Neural cell (in vitro differentiated cells): ENCODE data around the gene CD68. TPM values are rescaled to one million over a fixed set of nuclear protein-coding genes. Genes with fewer than 3 reads are reported as not detected.

Experiments used
- H2AFZ ChIP-seq: fragments of 200-600, 300-800 bp; sonication (generic), shearing (Covaris generic); 2 replicates; pipeline ENCODE4 v1.6.0; 2014; ENCODE audit warnings: low read depth, mild to moderate bottlenecking, antibody characterized with exemption, low read length, moderate library complexity
- H3F3A ChIP-seq: fragments of 200-600 bp; shearing (Covaris generic); 2 replicates; pipeline ENCODE4 v1.6.1; 2016; ENCODE audit warnings: mild to moderate bottlenecking, moderate library complexity, mixed read lengths, antibody characterized with exemption, low read length; ENCODE audit not compliant: insufficient read depth, poor library complexity, severe bottlenecking
- H3K27ac ChIP-seq: fragments of 200-600, 300-800 bp; sonication (generic), shearing (Covaris generic); 2 replicates; pipeline ENCODE4 v1.5.1; 2014; ENCODE audit warnings: mild to moderate bottlenecking, low read length, moderate library complexity
- H3K27me3 ChIP-seq: fragments of 300-800, 200-600 bp; sonication (generic), shearing (Covaris generic); 2 replicates; pipeline ENCODE4 v1.6.0; 2014; ENCODE audit warnings: mild to moderate bottlenecking, low read depth, low read length, moderate library complexity; ENCODE audit not compliant: insufficient read depth
- H3K36me3 ChIP-seq: fragments of 300-800, 200-600 bp; sonication (generic), shearing (Covaris generic); 2 replicates; pipeline ENCODE4 v1.5.1; 2014; ENCODE audit warnings: mild to moderate bottlenecking, antibody characterized with exemption, low read length, moderate library complexity; ENCODE audit not compliant: insufficient read depth
- H3K4me2 ChIP-seq: fragments of 300-800, 200-600 bp; sonication (generic), shearing (Covaris generic); 2 replicates; pipeline ENCODE4 v1.6.0; 2014; ENCODE audit warnings: mild to moderate bottlenecking, low read length
- H3K4me3 ChIP-seq: fragments of 300-800, 200-600 bp; sonication (generic), shearing (Covaris generic); 2 replicates; pipeline ENCODE4 v1.5.1; 2014; ENCODE audit warnings: mild to moderate bottlenecking, low read length, moderate library complexity
- H3K79me2 ChIP-seq: fragments of 200-600 bp; shearing (Covaris generic); replicated peaks from 2 replicates; pipeline ENCODE4 v1.6.0; 2014; ENCODE audit warnings: mild to moderate bottlenecking, low read length, moderate library complexity; ENCODE audit not compliant: insufficient read depth
- H3K9ac ChIP-seq: fragments of 300-800, 200-600 bp; sonication (generic), shearing (Covaris generic); 2 replicates; pipeline ENCODE4 v1.6.1; 2016; ENCODE audit warnings: mild to moderate bottlenecking, low read length, mixed read lengths
- H3K9me2 ChIP-seq: fragments of 200-600 bp; shearing (Covaris generic); 2 replicates; pipeline ENCODE4 v1.6.1; 2016; ENCODE audit warnings: mild to moderate bottlenecking, low read length, mixed read lengths; ENCODE audit not compliant: insufficient read depth
- H3K9me3 ChIP-seq: fragments of 200-600, 300-800 bp; sonication (generic), shearing (Covaris generic); 2 replicates; pipeline ENCODE4 v1.6.1; 2016; ENCODE audit warnings: mild to moderate bottlenecking, mixed run types, low read length, moderate library complexity, mixed read lengths
- H4K20me1 ChIP-seq: fragments of 200-600 bp; shearing (Covaris generic); 2 replicates; pipeline ENCODE4 v1.6.1; 2016; ENCODE audit warnings: mild to moderate bottlenecking, mixed run types; ENCODE audit not compliant: insufficient read depth
- EP300 ChIP-seq: fragments of 450-650 bp; conservative IDR thresholded peaks from 2 replicates; pipeline ENCODE4 v1.6.1; 2014; ENCODE audit warnings: antibody characterized with exemption, mild to moderate bottlenecking, moderate library complexity; ENCODE audit not compliant: poor library complexity, severe bottlenecking
- EZH2 ChIP-seq: fragments of 200-600, 300-800 bp; shearing (Covaris generic), sonication (generic); IDR thresholded peaks from 2 replicates; pipeline ENCODE4 v1.6.1; 2014; ENCODE audit warnings: antibody characterized with exemption, low read length, borderline replicate concordance, mild to moderate bottlenecking; ENCODE audit not compliant: insufficient read depth, poor library complexity, severe bottlenecking
- MXI1 ChIP-seq: fragments of 450-650 bp; conservative IDR thresholded peaks from 2 replicates; pipeline ENCODE4 v1.6.1; 2014; ENCODE audit warnings: antibody characterized with exemption, mild to moderate bottlenecking; ENCODE audit not compliant: poor library complexity, severe bottlenecking
- POLR2AphosphoS5 ChIP-seq: IDR thresholded peaks from 2 replicates; pipeline ENCODE4 v1.6.1; 2012
- RAD21 ChIP-seq: fragments of 450-650 bp; conservative IDR thresholded peaks from 2 replicates; pipeline ENCODE4 v1.6.1; 2014; ENCODE audit warnings: antibody characterized with exemption, mild to moderate bottlenecking, moderate library complexity
- SMC3 ChIP-seq: fragments of 450-650 bp; conservative IDR thresholded peaks from 2 replicates; pipeline ENCODE4 v1.6.1; 2014; ENCODE audit warnings: antibody characterized with exemption, mild to moderate bottlenecking, moderate library complexity; ENCODE audit not compliant: poor library complexity
- TAF1 ChIP-seq: IDR thresholded peaks from 2 replicates; pipeline ENCODE4 v1.6.1; 2012; ENCODE audit warnings: low read depth
- polyA plus RNA-seq: library from polyadenylated mRNA; depleted of rRNA; stranded (reverse); fragments of >200 nt; gene quantifications from 2 replicates; pipeline ENCODE4 v1.2.3, GENCODE V29; 2014
- TF ChIP-seq, protein P1 (sequence below): IDR thresholded peaks from 2 replicates; pipeline ENCODE4 v1.6.1; 2012; ENCODE audit warnings: borderline replicate concordance
- TF ChIP-seq, protein P2 (sequence below): fragments of 450-650 bp; IDR thresholded peaks from 2 replicates; pipeline ENCODE4 v1.5.1; 2014; ENCODE audit warnings: antibody characterized with exemption, mild to moderate bottlenecking, moderate library complexity; ENCODE audit not compliant: poor library complexity, severe bottlenecking

The CD68 gene
- polyA plus RNA-seq, 1 donor from 2014 or later = not detected

DNA sequence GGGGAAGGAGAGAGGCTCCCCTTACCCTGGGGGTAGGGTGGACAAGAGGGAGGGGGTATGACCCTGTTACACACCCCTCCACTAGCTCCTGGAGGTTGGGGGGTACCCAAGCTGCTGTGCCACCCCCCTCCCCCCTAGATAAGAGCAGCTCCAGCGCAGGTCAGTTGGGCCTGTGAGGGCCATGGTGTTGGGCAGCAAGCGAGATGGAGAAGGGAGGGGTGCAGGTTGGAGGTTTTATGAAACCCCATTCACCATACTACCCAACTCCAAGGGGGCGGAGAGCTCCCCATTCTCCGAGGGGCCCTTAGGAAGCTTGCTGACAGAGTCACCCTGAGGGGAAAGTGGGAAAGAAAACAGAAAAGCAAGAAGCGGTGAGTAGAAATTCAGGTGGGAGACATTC, 12.2 kb downstream of the CD68 start:
- H3K4me2 ChIP-seq = no peak overlapping the region
- H3K9me2 ChIP-seq = no peaks in the 10 kb centered on the region
- TF ChIP-seq, protein P1, sequence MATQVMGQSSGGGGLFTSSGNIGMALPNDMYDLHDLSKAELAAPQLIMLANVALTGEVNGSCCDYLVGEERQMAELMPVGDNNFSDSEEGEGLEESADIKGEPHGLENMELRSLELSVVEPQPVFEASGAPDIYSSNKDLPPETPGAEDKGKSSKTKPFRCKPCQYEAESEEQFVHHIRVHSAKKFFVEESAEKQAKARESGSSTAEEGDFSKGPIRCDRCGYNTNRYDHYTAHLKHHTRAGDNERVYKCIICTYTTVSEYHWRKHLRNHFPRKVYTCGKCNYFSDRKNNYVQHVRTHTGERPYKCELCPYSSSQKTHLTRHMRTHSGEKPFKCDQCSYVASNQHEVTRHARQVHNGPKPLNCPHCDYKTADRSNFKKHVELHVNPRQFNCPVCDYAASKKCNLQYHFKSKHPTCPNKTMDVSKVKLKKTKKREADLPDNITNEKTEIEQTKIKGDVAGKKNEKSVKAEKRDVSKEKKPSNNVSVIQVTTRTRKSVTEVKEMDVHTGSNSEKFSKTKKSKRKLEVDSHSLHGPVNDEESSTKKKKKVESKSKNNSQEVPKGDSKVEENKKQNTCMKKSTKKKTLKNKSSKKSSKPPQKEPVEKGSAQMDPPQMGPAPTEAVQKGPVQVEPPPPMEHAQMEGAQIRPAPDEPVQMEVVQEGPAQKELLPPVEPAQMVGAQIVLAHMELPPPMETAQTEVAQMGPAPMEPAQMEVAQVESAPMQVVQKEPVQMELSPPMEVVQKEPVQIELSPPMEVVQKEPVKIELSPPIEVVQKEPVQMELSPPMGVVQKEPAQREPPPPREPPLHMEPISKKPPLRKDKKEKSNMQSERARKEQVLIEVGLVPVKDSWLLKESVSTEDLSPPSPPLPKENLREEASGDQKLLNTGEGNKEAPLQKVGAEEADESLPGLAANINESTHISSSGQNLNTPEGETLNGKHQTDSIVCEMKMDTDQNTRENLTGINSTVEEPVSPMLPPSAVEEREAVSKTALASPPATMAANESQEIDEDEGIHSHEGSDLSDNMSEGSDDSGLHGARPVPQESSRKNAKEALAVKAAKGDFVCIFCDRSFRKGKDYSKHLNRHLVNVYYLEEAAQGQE = no peak
- TF ChIP-seq POLR2AphosphoS5 = no peak
- TF ChIP-seq SMC3 = no peak
- no peak for TF ChIP-seq RAD21
- TF ChIP-seq, protein P2, sequence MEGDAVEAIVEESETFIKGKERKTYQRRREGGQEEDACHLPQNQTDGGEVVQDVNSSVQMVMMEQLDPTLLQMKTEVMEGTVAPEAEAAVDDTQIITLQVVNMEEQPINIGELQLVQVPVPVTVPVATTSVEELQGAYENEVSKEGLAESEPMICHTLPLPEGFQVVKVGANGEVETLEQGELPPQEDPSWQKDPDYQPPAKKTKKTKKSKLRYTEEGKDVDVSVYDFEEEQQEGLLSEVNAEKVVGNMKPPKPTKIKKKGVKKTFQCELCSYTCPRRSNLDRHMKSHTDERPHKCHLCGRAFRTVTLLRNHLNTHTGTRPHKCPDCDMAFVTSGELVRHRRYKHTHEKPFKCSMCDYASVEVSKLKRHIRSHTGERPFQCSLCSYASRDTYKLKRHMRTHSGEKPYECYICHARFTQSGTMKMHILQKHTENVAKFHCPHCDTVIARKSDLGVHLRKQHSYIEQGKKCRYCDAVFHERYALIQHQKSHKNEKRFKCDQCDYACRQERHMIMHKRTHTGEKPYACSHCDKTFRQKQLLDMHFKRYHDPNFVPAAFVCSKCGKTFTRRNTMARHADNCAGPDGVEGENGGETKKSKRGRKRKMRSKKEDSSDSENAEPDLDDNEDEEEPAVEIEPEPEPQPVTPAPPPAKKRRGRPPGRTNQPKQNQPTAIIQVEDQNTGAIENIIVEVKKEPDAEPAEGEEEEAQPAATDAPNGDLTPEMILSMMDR = no peak
- TF ChIP-seq MXI1 = no peak
- no peak for TF ChIP-seq TAF1
- no peak for TF ChIP-seq EZH2
- TF ChIP-seq EP300 = no peak
- H2AFZ ChIP-seq = no peak overlapping the region
- no peak overlapping the region for H3K4me3 ChIP-seq
- H3K36me3 ChIP-seq = peaks cover 7% of the 10 kb centered on the region
- no peaks in the 10 kb centered on the region for H3K9me3 ChIP-seq
- H4K20me1 ChIP-seq = no peaks in the 10 kb centered on the region
- no peaks in the 10 kb centered on the region for H3K79me2 ChIP-seq
- H3K27ac ChIP-seq = no peak overlapping the region
- H3K9ac ChIP-seq = no peak overlapping the region
- no peaks in the 10 kb centered on the region for H3F3A ChIP-seq
- H3K27me3 ChIP-seq = no peaks in the 10 kb centered on the region

DNA sequence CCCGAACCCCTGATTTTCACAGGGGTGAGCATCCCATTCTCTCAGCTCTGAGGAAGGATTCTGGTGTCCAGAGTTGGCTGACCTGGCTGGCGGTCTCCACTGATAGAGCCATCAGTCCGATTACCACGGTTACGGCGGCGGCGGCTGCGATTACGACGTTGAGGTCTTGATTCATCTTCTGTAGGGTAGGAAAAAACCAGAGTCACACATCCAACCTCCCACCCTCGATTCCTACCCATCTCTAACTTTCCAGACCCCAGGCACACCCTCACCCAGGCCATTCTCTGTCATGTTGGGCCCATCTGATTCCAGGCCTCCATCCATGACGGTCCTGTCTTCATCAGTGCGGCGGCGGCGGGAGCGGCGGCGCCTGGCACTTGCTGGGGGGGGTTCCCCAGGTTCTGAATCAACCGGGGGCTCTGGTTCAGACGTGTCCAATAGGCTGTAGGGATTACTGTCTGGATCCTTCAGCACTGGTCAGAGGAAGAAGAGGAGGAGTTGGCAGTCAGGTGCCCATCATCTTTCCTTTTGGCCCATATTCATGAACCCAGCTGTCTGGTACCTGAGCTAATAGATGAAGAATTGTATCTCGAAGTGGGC, 13.1 kb downstream of the CD68 start:
- H3K36me3 ChIP-seq = peaks cover 7% of the 10 kb centered on the region
- H3K27ac ChIP-seq = no peak overlapping the region
- no peaks in the 10 kb centered on the region for H3K27me3 ChIP-seq
- no peak overlapping the region for H3K4me3 ChIP-seq
- no peaks in the 10 kb centered on the region for H3K9me2 ChIP-seq
- no peaks in the 10 kb centered on the region for H4K20me1 ChIP-seq
- H3K4me2 ChIP-seq = no peak overlapping the region
- no peak overlapping the region for H3K9ac ChIP-seq
- H3K9me3 ChIP-seq = no peaks in the 10 kb centered on the region
- TF ChIP-seq TAF1 = no peak
- TF ChIP-seq MXI1 = no peak
- TF ChIP-seq SMC3 = no peak
- no peak for TF ChIP-seq POLR2AphosphoS5
- TF ChIP-seq, protein P1 = no peak
- no peak for TF ChIP-seq EP300
- no peak for TF ChIP-seq EZH2
- TF ChIP-seq RAD21 = no peak
- TF ChIP-seq, protein P2 = no peak
- H3K79me2 ChIP-seq = no peaks in the 10 kb centered on the region
- no peaks in the 10 kb centered on the region for H3F3A ChIP-seq
- H2AFZ ChIP-seq = no peak overlapping the region
